GM12873 (cell line): Measurements from ENCODE around the gene C1QL1.

Source experiments
- TF ChIP-seq, protein P1 (sequence below): IDR thresholded peaks from 2 replicates; pipeline ENCODE4 v1.5.1; 2012; ENCODE audit warnings: low read depth, mild to moderate bottlenecking, moderate library complexity, low read length, control low read depth; ENCODE audit not compliant: insufficient read depth; ENCODE audit errors: missing control alignments

Gene C1QL1

DNA sequence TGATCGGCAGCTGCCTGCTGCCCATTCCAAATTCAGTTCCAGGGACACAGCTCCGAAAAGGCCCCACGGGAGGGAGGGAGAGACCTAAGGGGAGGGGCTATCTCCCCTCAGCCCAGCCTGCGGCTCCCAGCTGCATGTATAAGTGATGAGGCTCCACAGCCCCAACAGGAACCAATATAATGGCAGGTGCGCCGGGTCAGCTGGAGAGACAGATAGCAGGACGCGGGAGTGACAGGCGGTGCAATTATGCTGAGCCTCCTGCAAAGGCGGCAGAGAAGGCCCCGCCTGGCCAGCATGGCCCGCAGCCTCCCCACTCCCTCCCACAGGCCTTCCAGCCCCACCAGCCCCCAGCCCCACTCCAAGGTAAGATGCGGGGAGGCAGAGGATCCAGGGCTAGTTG lies 8.1 kb upstream of the C1QL1 start:
- TF ChIP-seq, protein P1, sequence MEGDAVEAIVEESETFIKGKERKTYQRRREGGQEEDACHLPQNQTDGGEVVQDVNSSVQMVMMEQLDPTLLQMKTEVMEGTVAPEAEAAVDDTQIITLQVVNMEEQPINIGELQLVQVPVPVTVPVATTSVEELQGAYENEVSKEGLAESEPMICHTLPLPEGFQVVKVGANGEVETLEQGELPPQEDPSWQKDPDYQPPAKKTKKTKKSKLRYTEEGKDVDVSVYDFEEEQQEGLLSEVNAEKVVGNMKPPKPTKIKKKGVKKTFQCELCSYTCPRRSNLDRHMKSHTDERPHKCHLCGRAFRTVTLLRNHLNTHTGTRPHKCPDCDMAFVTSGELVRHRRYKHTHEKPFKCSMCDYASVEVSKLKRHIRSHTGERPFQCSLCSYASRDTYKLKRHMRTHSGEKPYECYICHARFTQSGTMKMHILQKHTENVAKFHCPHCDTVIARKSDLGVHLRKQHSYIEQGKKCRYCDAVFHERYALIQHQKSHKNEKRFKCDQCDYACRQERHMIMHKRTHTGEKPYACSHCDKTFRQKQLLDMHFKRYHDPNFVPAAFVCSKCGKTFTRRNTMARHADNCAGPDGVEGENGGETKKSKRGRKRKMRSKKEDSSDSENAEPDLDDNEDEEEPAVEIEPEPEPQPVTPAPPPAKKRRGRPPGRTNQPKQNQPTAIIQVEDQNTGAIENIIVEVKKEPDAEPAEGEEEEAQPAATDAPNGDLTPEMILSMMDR = no peak

DNA sequence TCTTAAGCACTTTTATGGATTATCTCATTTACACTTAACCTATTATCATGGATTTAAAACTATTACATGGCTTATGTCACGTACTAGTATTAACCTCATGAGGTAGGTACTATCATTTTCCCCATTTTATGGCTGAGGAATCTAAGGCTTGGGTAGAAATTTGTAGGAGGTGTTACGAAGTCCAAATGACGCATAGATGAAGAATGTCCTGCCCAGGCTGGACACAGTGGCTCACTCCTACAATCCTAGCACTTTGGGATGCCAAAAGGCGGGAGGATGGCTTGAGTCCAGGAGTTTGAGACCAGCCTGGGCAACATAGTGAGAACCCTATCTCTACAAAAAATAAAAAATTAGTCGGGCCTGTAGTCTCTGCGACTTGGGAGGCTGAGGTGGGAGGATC lies 4.8 kb upstream of the C1QL1 start:
- TF ChIP-seq, protein P1 = no peak

DNA sequence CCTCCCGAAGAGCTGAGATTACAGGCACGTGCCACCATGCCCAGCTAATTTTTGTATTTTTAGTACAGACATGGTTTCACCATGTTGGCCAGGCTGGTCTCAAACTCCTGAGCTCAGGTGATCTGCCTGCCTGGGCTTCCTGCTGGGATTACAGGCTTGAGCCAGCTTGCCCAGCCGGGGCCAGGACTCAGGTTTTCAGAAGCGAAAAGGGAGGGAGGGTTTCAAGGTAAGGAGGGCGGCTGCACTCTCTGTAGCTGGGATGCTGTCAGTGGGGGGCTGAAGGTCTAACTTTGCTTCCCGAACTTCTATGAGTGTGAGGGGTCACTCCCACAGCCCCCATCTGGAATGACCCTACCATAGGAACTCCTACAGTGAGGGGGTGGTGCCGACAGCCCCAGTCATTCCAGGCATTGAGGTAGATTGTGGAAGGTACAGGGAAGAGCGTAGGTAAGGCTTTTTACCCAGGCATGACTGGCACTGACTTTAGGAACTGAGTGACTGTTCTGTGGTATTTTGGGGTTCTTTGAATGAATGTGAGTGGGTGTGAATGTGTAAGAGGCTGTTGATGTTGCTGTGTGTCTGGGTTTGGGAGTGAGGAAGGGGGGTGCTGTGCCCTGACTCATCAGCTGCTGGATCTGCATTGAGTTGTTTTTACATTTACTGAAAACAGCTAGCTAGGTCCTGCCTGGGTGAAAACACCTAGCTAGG lies 3.8 kb upstream of the C1QL1 start:
- TF ChIP-seq, protein P1 = no peak

DNA sequence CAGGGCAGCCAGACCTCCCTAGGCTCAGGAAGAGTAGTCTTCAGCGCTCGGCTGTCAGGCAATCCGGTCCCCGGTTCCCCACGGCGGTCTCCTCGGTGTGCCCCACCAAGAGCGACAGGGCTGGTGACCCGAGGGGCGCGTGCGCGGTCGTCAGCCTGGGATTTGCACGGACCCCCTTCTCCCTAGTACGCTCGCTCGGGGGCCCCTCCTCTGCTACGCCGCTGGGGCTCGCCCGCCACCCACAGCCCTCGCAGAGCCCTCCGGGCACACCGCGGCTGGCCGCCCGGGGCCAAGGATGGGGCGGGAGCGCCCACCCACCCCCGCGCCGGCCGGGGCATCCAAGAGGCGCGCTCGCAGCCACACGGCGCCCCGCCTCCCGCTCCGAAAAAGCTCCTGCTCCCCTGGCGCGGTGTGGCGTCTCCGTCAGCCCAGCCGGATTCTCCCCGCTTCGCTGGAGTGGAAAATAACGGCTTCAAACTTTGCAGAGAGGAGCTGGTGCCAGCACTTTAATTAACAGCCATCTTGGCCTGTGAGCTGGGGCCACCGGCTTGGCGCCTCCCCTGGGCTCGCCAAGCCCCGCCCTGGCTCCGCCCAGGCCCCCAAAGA lies 2.1 kb upstream of the C1QL1 start:
- TF ChIP-seq, protein P1 = no peak

DNA sequence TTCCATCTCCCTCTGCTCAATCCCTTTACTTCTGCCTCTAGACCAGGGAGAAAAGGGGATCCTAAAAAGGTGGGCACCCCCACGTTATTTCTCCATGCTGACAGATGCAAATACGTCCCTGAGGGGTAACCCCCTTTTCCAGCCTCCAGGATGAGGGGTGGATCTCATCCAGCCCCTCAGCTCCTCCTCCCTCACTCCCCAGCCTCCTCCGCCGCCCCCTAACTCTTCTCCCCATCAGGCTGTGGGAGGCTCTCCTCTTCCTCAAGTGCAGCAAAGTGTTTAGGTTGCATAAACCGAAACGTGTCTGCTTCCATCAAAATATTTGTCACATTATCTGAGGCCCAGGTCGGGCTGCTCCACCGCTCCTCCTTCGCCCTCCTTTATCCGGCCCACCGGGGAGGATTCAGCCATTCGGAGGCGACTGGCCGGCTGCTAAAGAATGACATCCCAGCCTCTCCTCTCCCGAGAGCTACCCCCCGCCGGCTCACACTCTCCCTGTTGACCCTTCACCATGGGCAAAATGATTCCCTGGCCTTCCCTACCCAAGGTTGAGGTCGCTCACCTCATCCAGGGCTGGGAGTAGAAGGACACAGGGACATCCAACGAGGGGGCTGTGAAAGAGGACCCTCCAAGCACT lies 1.2 kb upstream of the C1QL1 start:
- TF ChIP-seq, protein P1 = no peak

DNA sequence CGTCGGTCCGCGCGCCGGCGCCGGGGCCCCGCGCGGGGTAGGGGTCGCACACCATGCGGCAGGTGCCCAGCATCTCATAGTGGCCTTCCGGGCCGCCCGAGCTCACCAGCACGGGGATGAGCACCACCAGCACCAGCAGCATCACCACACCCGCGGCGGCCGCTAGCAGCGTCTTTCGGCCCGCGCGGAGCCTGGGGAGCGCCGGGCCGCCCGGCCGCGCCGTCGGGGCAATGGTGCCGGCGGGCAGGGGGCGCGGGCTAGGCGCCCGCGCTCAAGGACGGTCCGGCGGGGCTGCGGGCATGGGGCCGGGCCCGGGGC lies 237 bp downstream of the C1QL1 start:
- TF ChIP-seq, protein P1 = no peak

DNA sequence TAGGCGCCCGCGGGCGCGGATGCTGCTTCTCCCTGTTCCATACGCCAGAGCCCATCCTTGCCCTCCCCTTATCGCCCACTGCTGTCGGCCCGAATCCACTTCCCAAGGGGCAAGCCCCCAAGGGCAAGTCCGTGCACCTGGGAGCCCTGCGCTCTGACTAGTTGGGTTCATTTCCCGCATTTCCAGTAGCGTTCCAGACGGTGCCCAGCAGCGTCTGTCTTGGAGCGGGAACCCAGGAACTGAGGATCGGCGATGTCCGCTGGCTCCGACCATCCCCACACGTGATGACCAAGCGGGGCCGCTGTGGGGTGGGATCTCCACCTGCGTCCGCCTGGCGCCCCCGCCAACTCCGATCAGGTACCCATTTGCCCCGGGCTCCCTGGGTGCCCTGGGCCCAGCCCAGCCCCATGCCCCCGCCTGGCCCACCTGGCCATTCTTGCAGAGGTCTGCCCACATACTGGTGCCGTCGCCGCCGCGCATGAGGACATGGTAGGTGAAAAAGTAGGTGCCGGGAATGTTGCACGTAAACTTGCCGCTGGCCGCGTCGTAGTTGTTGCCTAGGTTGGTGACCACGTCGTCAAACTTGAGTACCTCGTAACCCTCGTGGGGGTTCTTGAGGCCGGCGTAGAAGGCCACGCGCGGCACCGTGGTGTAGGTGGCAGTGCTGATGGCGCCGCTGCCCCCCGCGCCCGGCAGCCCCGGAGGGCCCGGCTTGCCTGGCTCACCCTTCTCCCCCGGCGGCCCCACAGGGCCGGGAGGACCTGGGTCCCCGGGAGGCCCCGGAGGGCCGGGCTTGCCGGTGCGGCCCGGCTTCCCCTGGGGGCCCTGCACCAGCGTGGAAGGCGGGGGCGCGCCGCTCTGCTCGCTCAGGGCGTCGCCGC lies 837 bp downstream of the C1QL1 start:
- TF ChIP-seq, protein P1 = no peak
